GM10266 (cell line): Measurements from ENCODE around the gene GRID2.

Experiments
- DNase-seq: peaks from one replicate; pipeline ENCODE4 v3.0.0; 2012; ENCODE audit errors: extremely low spot score
- TF ChIP-seq, protein P1 (sequence below): IDR thresholded peaks from 2 replicates; pipeline ENCODE4 v1.5.1; 2012; ENCODE audit warnings: mild to moderate bottlenecking, low read depth; ENCODE audit not compliant: control insufficient read depth, insufficient read depth; ENCODE audit errors: missing control alignments

Gene GRID2

DNA sequence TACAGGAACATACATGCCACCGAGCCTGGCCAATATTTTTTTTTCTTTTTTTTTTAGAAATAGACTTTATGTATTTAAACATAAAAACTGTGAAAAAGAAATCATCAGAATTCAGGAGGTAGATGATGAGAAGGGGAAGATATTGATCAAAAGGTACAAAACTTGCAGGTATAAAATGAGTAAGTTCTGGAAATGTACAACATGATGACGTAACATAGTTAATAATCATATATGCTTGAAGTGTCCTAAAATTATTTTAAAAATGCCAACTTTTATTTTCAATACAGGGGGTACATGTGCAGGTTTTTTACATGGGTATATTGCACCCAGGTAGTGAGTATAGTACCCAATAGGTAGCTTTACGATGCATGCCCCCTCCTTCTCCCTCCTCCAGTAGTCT is 337.6 kb downstream of the GRID2 start:
- TF ChIP-seq, protein P1, sequence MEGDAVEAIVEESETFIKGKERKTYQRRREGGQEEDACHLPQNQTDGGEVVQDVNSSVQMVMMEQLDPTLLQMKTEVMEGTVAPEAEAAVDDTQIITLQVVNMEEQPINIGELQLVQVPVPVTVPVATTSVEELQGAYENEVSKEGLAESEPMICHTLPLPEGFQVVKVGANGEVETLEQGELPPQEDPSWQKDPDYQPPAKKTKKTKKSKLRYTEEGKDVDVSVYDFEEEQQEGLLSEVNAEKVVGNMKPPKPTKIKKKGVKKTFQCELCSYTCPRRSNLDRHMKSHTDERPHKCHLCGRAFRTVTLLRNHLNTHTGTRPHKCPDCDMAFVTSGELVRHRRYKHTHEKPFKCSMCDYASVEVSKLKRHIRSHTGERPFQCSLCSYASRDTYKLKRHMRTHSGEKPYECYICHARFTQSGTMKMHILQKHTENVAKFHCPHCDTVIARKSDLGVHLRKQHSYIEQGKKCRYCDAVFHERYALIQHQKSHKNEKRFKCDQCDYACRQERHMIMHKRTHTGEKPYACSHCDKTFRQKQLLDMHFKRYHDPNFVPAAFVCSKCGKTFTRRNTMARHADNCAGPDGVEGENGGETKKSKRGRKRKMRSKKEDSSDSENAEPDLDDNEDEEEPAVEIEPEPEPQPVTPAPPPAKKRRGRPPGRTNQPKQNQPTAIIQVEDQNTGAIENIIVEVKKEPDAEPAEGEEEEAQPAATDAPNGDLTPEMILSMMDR = no peak
- DNase-seq = no peak

GRCh38 chr4:92646826-92647225 is 343.1 kb downstream of the GRID2 start:
- no peak for DNase-seq
- TF ChIP-seq, protein P1 = no peak

DNA sequence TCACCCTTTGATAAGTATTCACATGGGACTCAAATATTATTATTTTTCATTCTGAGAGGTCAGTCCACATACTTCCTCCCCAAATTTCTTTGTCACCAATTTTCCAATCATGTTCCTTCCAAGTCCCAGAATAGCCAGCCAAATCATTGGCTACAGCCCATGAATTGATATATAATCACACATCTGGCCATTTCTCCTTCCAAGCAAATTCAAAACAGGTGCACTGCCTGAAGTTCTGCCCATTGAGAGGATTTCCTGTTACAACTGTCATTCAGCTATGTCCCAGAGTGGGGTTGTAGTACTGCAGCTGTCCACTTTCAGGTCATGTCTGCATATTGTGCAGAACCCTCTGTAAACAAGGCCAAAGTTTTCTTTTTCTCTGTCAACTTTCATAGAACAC is 347.8 kb downstream of the GRID2 start:
- DNase-seq = no peak
- TF ChIP-seq, protein P1 = no peak

- TF ChIP-seq, protein P1 = no peak
- DNase-seq = no peak
Measured at GRCh38 chr4:92654084-92654483, 350.3 kb downstream of the GRID2 start.

GRCh38 chr4:92657695-92658094 is 353.9 kb downstream of the GRID2 start:
- no peak for DNase-seq
- TF ChIP-seq, protein P1 = no peak

- TF ChIP-seq, protein P1 = no peak
- no peak for DNase-seq
Measured at GRCh38 chr4:92658318-92658717, 354.6 kb downstream of the GRID2 start.

GRCh38 chr4:92677805-92678204 is 374.0 kb downstream of the GRID2 start:
- DNase-seq = no peak
- TF ChIP-seq, protein P1 = no peak
